Measurements from ENCODE around the gene EPS8L1.
"Not testable (repeated sequence)": the region's sequence is repeated elsewhere in the genome, so short reads cannot be mapped to it uniquely, and the experiment has no call there.

The EPS8L1 gene

GRCh38 chr19:55096061-55096701, 20.5 kb downstream of the EPS8L1 start:
- DNase-seq, result no peak

GRCh38 chr19:55097864-55098715, 22.4 kb downstream of the EPS8L1 start:
- DNase-seq, result no peak

GRCh38 chr19:55098716-55099556, 23.3 kb downstream of the EPS8L1 start:
- no peak for DNase-seq

- DNase-seq, result no peak
Measured at GRCh38 chr19:55099557-55100506, 24.2 kb downstream of the EPS8L1 start.

- DNase-seq, result no peak
Measured at GRCh38 chr19:55101261-55101660, 25.6 kb downstream of the EPS8L1 start.

GRCh38 chr19:55103190-55103589, 27.5 kb downstream of the EPS8L1 start:
- DNase-seq, result no peak

- DNase-seq, result no peak
Measured at GRCh38 chr19:55105237-55105636, 29.6 kb downstream of the EPS8L1 start.

- DNase-seq, result no peak
Measured at GRCh38 chr19:55106591-55106990, 30.9 kb downstream of the EPS8L1 start.

- DNase-seq, result not testable (repeated sequence)
Measured at GRCh38 chr19:55107252-55107651, 31.6 kb downstream of the EPS8L1 start.

GRCh38 chr19:55109527-55110291, 34.0 kb downstream of the EPS8L1 start:
- DNase-seq, result no peak

- no peak for DNase-seq
Measured at GRCh38 chr19:55111238-55111831, 35.7 kb downstream of the EPS8L1 start.

- no peak for DNase-seq
Measured at GRCh38 chr19:55112246-55112776, 36.6 kb downstream of the EPS8L1 start.

GRCh38 chr19:55112777-55113569, 37.3 kb downstream of the EPS8L1 start:
- no peak for DNase-seq

GRCh38 chr19:55113570-55114039, 37.9 kb downstream of the EPS8L1 start:
- no peak for DNase-seq

- no peak for DNase-seq
Measured at GRCh38 chr19:55114566-55115145, 39.0 kb downstream of the EPS8L1 start.

- no peak for DNase-seq
Measured at GRCh38 chr19:55115446-55116065, 39.9 kb downstream of the EPS8L1 start.

- peak; percentile 73 for DNase-seq
Measured at GRCh38 chr19:55116232-55116858, 40.7 kb downstream of the EPS8L1 start.

Data from RPMI8226 (cell line).